GM21529 (cell line): ENCODE measurements around the gene EDIL3.

Experiments used
- ATAC-seq: cut with Tn5 transposase; IDR thresholded peaks from one replicate; pipeline ENCODE4 v1.9.1; 2021; ENCODE audit not compliant: unreplicated experiment

The EDIL3 gene

GRCh38 chr5:83973925-83974815 lies 410.5 kb downstream of the EDIL3 start:
- no peak for ATAC-seq

- ATAC-seq: no peak
Measured at GRCh38 chr5:83972909-83973308, 411.8 kb downstream of the EDIL3 start.

- no peak for ATAC-seq
Measured at GRCh38 chr5:83972236-83972635, 412.4 kb downstream of the EDIL3 start.

GRCh38 chr5:83967417-83967816 lies 417.3 kb downstream of the EDIL3 start:
- no peak for ATAC-seq

- ATAC-seq: no peak
Measured at GRCh38 chr5:83965441-83965840, 419.2 kb downstream of the EDIL3 start.

- ATAC-seq: no peak
Measured at GRCh38 chr5:83964271-83964670, 420.4 kb downstream of the EDIL3 start.

- no peak for ATAC-seq
Measured at GRCh38 chr5:83957188-83957587, 427.5 kb downstream of the EDIL3 start.

GRCh38 chr5:83956386-83956785 lies 428.3 kb downstream of the EDIL3 start:
- ATAC-seq: no peak

- ATAC-seq: no peak
Measured at GRCh38 chr5:83955916-83956315, 428.8 kb downstream of the EDIL3 start.

- ATAC-seq: no peak
Measured at GRCh38 chr5:83947763-83948162, 436.9 kb downstream of the EDIL3 start.

GRCh38 chr5:83946516-83946915 lies 438.2 kb downstream of the EDIL3 start:
- no peak for ATAC-seq

GRCh38 chr5:83942155-83942554 lies 442.5 kb downstream of the EDIL3 start:
- ATAC-seq: no peak

- ATAC-seq: no peak
Measured at GRCh38 chr5:83937837-83938236, 446.8 kb downstream of the EDIL3 start.

GRCh38 chr5:83931969-83932368 lies 452.7 kb downstream of the EDIL3 start:
- ATAC-seq: no peak

- peak; percentile 67 for ATAC-seq
Measured at GRCh38 chr5:83927140-83927733, 457.4 kb downstream of the EDIL3 start.

- no peak for ATAC-seq
Measured at GRCh38 chr5:83925955-83926337, 458.7 kb downstream of the EDIL3 start.

GRCh38 chr5:83925321-83925954 lies 459.2 kb downstream of the EDIL3 start:
- no peak for ATAC-seq

- no peak for ATAC-seq
Measured at GRCh38 chr5:83924891-83925290, 459.8 kb downstream of the EDIL3 start.

GRCh38 chr5:83924171-83924570 lies 460.5 kb downstream of the EDIL3 start:
- no peak for ATAC-seq

- no peak for ATAC-seq
Measured at GRCh38 chr5:83922699-83923098, 462.0 kb downstream of the EDIL3 start.

GRCh38 chr5:83921666-83922193 lies 462.9 kb downstream of the EDIL3 start:
- no peak for ATAC-seq
